T1000 (cell line): ENCODE data around the gene AFAP1.

Source experiments
- DNase-seq: peaks from one replicate; lab custom pipeline; 2025; ENCODE audit warnings: mixed read lengths; lab: John Stamatoyannopoulos, UW

The AFAP1 gene

GRCh38 chr4:7803992-7804755 lies 135.5 kb downstream of the AFAP1 start:
- DNase-seq: peak; percentile 55

GRCh38 chr4:7803371-7803770 lies 136.3 kb downstream of the AFAP1 start:
- no peak for DNase-seq

GRCh38 chr4:7802093-7802726 lies 137.5 kb downstream of the AFAP1 start:
- DNase-seq: peak; percentile 69

- no peak for DNase-seq
These were observed 138.0 kb downstream of the AFAP1 start for GRCh38 chr4:7801641-7802040.

GRCh38 chr4:7801001-7801400 lies 138.7 kb downstream of the AFAP1 start:
- no peak for DNase-seq

- DNase-seq: no peak
These were observed 139.3 kb downstream of the AFAP1 start for GRCh38 chr4:7800410-7800809.

- no peak for DNase-seq
These were observed 139.9 kb downstream of the AFAP1 start for GRCh38 chr4:7799736-7800135.

GRCh38 chr4:7799306-7799705 lies 140.4 kb downstream of the AFAP1 start:
- DNase-seq: no peak

GRCh38 chr4:7798178-7798995 lies 141.3 kb downstream of the AFAP1 start:
- peak; percentile 13 for DNase-seq

- DNase-seq: no peak
These were observed 142.3 kb downstream of the AFAP1 start for GRCh38 chr4:7797330-7797729.

GRCh38 chr4:7795983-7796382 lies 143.7 kb downstream of the AFAP1 start:
- no peak for DNase-seq

- DNase-seq: no peak
These were observed 146.5 kb downstream of the AFAP1 start for GRCh38 chr4:7793186-7793585.

- no peak for DNase-seq
These were observed 147.0 kb downstream of the AFAP1 start for GRCh38 chr4:7792616-7793015.

GRCh38 chr4:7790999-7791398 lies 148.7 kb downstream of the AFAP1 start:
- no peak for DNase-seq

- DNase-seq: no peak
These were observed 149.6 kb downstream of the AFAP1 start for GRCh38 chr4:7790023-7790422.

- DNase-seq: no peak
These were observed 150.8 kb downstream of the AFAP1 start for GRCh38 chr4:7788694-7789425.

GRCh38 chr4:7788193-7788592 lies 151.5 kb downstream of the AFAP1 start:
- no peak for DNase-seq

- DNase-seq: no peak
These were observed 151.9 kb downstream of the AFAP1 start for GRCh38 chr4:7787681-7788141.

- DNase-seq: no peak
These were observed 152.6 kb downstream of the AFAP1 start for GRCh38 chr4:7787067-7787466.

GRCh38 chr4:7786517-7786916 lies 153.1 kb downstream of the AFAP1 start:
- no peak for DNase-seq

- DNase-seq: no peak
These were observed 153.6 kb downstream of the AFAP1 start for GRCh38 chr4:7786040-7786439.

- DNase-seq: no peak
These were observed 154.6 kb downstream of the AFAP1 start for GRCh38 chr4:7785017-7785416.
